SK-N-SH treated with all-trans-retinoic acid at 6 μM for 48 hours (cell line): ENCODE measurements around the gene ADAM11.

Experiments
- ATAC-seq: fragments of 200-7000 bp; cut with Tn5 transposase; 3 replicates; pipeline ENCODE4 v1.9.1; 2020; ENCODE audit warnings: mild to moderate bottlenecking, moderate library complexity
- ARNTL ChIP-seq: fragments of 450-650 bp; formaldehyde crosslinking; IDR thresholded peaks from 2 replicates; pipeline ENCODE4 v1.5.0; 2020; ENCODE audit warnings: low read depth, mild to moderate bottlenecking, moderate library complexity, borderline replicate concordance
- BACH2 ChIP-seq: fragments of 250-450 bp; sonication (Bioruptor Pico); IDR thresholded peaks from 2 replicates; pipeline ENCODE4 v1.9.0; 2021; ENCODE audit warnings: mild to moderate bottlenecking, borderline replicate concordance
- CREB5 ChIP-seq: fragments of 250-450 bp; sonication (Bioruptor Pico); IDR thresholded peaks from 2 replicates; pipeline ENCODE4 v1.5.1; 2020; ENCODE audit warnings: low read depth, mild to moderate bottlenecking, moderate library complexity
- CSDC2 ChIP-seq: fragments of 250-450 bp; sonication (Bioruptor Pico); IDR thresholded peaks from 2 replicates; pipeline ENCODE4 v1.5.0; 2020; ENCODE audit warnings: mild to moderate bottlenecking, moderate library complexity
- CSRNP3 ChIP-seq: fragments of 250-450 bp; sonication (Bioruptor Pico); IDR thresholded peaks from 2 replicates; pipeline ENCODE4 v1.5.1; 2021; ENCODE audit warnings: mild to moderate bottlenecking, moderate library complexity
- ESRRG ChIP-seq: fragments of 250-450 bp; sonication (Bioruptor Pico); IDR thresholded peaks from 2 replicates; pipeline ENCODE4 v1.6.1; 2021; ENCODE audit warnings: mild to moderate bottlenecking
- GLIS3 ChIP-seq: fragments of 250-450 bp; sonication (Bioruptor Pico); IDR thresholded peaks from 2 replicates; pipeline ENCODE4 v1.5.0; 2020; ENCODE audit warnings: mild to moderate bottlenecking, moderate library complexity
- ISL1 ChIP-seq: fragments of 250-450 bp; sonication (Bioruptor Pico); IDR thresholded peaks from 2 replicates; pipeline ENCODE4 v2.1.2; 2022; ENCODE audit warnings: mild to moderate bottlenecking, moderate library complexity
- OSR1 ChIP-seq: fragments of 250-450 bp; sonication (Bioruptor Pico); IDR thresholded peaks from 2 replicates; pipeline ENCODE4 v1.8.0; 2022; ENCODE audit warnings: moderate library complexity, mild to moderate bottlenecking, inconsistent platforms
- PATZ1 ChIP-seq: fragments of 250-450 bp; sonication (Bioruptor Pico); IDR thresholded peaks from 2 replicates; pipeline ENCODE4 v1.8.0; 2020; ENCODE audit warnings: mild to moderate bottlenecking, moderate library complexity, borderline replicate concordance
- POU6F1 ChIP-seq: fragments of 250-450 bp; sonication (Bioruptor Pico); IDR thresholded peaks from 2 replicates; pipeline ENCODE4 v1.8.0; 2021; ENCODE audit warnings: low read depth, mild to moderate bottlenecking, moderate library complexity, borderline replicate concordance
- PPARA ChIP-seq: fragments of 250-450 bp; sonication (Bioruptor Pico); IDR thresholded peaks from 2 replicates; pipeline ENCODE4 v1.5.0; 2020; ENCODE audit warnings: mild to moderate bottlenecking, borderline replicate concordance
- RARB ChIP-seq: fragments of 250-450 bp; sonication (Bioruptor Pico); IDR thresholded peaks from 2 replicates; pipeline ENCODE4 v1.8.0; 2021; ENCODE audit warnings: mild to moderate bottlenecking, moderate library complexity
- SNAI2 ChIP-seq: fragments of 250-450 bp; sonication (Bioruptor Pico); IDR thresholded peaks from 2 replicates; pipeline ENCODE4 v1.5.0; 2020; ENCODE audit warnings: mild to moderate bottlenecking, moderate library complexity
- TCF4 ChIP-seq: fragments of 250-450 bp; sonication (Bioruptor Pico); IDR thresholded peaks from 2 replicates; pipeline ENCODE4 v1.8.0; 2021; ENCODE audit warnings: mild to moderate bottlenecking, moderate library complexity, borderline replicate concordance
- TOX ChIP-seq: fragments of 250-450 bp; sonication (Bioruptor Pico); IDR thresholded peaks from 2 replicates; pipeline ENCODE4 v1.8.0; 2021; ENCODE audit warnings: mild to moderate bottlenecking, moderate library complexity, borderline replicate concordance
- TSHZ2 ChIP-seq: fragments of 250-450 bp; sonication (Bioruptor Pico); IDR thresholded peaks from 2 replicates; pipeline ENCODE4 v1.5.0; 2020; ENCODE audit warnings: mild to moderate bottlenecking, moderate library complexity
- ZC3H10 ChIP-seq: fragments of 250-450 bp; sonication (Bioruptor Pico); IDR thresholded peaks from 2 replicates; pipeline ENCODE4 v1.5.1; 2021; ENCODE audit warnings: mild to moderate bottlenecking, moderate library complexity
- ZFP3 ChIP-seq: fragments of 250-450 bp; sonication (Bioruptor Pico); IDR thresholded peaks from 2 replicates; pipeline ENCODE4 v1.5.0; 2020; ENCODE audit warnings: mild to moderate bottlenecking, moderate library complexity
- ZFP30 ChIP-seq: fragments of 450-650 bp; formaldehyde crosslinking; IDR thresholded peaks from 2 replicates; pipeline ENCODE4 v1.5.0; 2022; ENCODE audit warnings: mild to moderate bottlenecking, moderate library complexity
- ZNF565 ChIP-seq: fragments of 450-650 bp; formaldehyde crosslinking; conservative IDR thresholded peaks from 2 replicates; pipeline ENCODE4 v1.5.0; 2020; ENCODE audit warnings: low read depth, mild to moderate bottlenecking, moderate library complexity
- ZNF70 ChIP-seq: fragments of 450-650 bp; formaldehyde crosslinking; IDR thresholded peaks from 2 replicates; pipeline ENCODE4 v1.5.0; 2020; ENCODE audit warnings: mild to moderate bottlenecking, moderate library complexity
- ZNF8 ChIP-seq: fragments of 450-650 bp; formaldehyde crosslinking; IDR thresholded peaks from 2 replicates; pipeline ENCODE4 v1.5.0; 2020; ENCODE audit warnings: mild to moderate bottlenecking, moderate library complexity

Gene ADAM11

GRCh38 chr17:44765965-44766364 is 7.2 kb downstream of the ADAM11 start:
- TF ChIP-seq ZFP3 (no peak), OSR1 (no peak), CREB5 (CRISPR knock-in tag) (no peak), TCF4 (CRISPR knock-in tag) (no peak), ESRRG (no peak), ARNTL (CRISPR knock-in tag) (no peak), ZFP30 (no peak), ISL1 (CRISPR knock-in tag) (no peak), TOX (no peak), CSRNP3 (CRISPR knock-in tag) (no peak), TSHZ2 (CRISPR knock-in tag) (no peak), BACH2 (CRISPR knock-in tag) (no peak), ZC3H10 (CRISPR knock-in tag) (no peak), PPARA (no peak), POU6F1 (CRISPR knock-in tag) (no peak), SNAI2 (CRISPR knock-in tag) (no peak)

GRCh38 chr17:44766409-44767038 is 7.7 kb downstream of the ADAM11 start:
- ATAC-seq, result no peak
- no peak for TF ChIP-seq TOX
- no peak for TF ChIP-seq ZNF565 (CRISPR knock-in tag)
- TF ChIP-seq ZNF70, result no peak
- no peak for TF ChIP-seq GLIS3
- TF ChIP-seq PATZ1 (CRISPR knock-in tag), result no peak
- TF ChIP-seq POU6F1 (CRISPR knock-in tag), result no peak
- no peak for TF ChIP-seq RARB
- TF ChIP-seq CSDC2, result no peak
- no peak for TF ChIP-seq ZNF8 (CRISPR knock-in tag)
- TF ChIP-seq ESRRG, result no peak

More at GRCh38 chr17:44765965-44766364, 7.2 kb downstream of the ADAM11 start:
- ATAC-seq, result no peak
